ENCODE measurements around the gene GSTT2. TPM values are rescaled to one million over a fixed set of nuclear protein-coding genes. Genes with fewer than 3 reads are reported as not detected.
"Not testable (repeated sequence)": the region's sequence is repeated elsewhere in the genome, so short reads cannot be mapped to it uniquely, and the experiment has no call there.

The GSTT2 gene
- 1.1 TPM for total RNA-seq
- long read RNA-seq, partial matches to known transcripts, result 4 of 5 reads
- long read RNA-seq, other reads (novel, unspliced or antisense), result 1 of 5 reads

- H3K27me3 ChIP-seq; H3K4me1 ChIP-seq; H3K36me3 ChIP-seq; intact Hi-C loops (cut with DNase I); H3K9me3 ChIP-seq; H3K27ac ChIP-seq; DNase-seq; H3K4me3 ChIP-seq: not testable (repeated sequence)
- peak; percentile 95 for ATAC-seq
Measured at GRCh38 chr22:23979557-23980240, at the start of gene GSTT2. GSTT2 (plus strand) TSS chr22:23980134.

GRCh38 chr22:23938328-23939016, 41.5 kb upstream of the GSTT2 start:
- Histone ChIP-seq H3K36me3 (no peaks in the 10 kb centered on the region), H3K4me1 (no peaks in the 10 kb centered on the region), H3K9me3 (no peaks in the 10 kb centered on the region), H3K27me3 (no peaks in the 10 kb centered on the region), H3K4me3 (no peak overlapping the region), H3K27ac (peak overlapping the region; percentile 4)
- no peak for TF ChIP-seq CTCF (IDR thresholded peaks at IDR 0.05)
- ATAC-seq, result peak; percentile 89
- DNase-seq, result no peak
- intact Hi-C loops (cut with DNase I), result no loop called here

GRCh38 chr22:23939017-23939357, 40.9 kb upstream of the GSTT2 start:
- TF ChIP-seq CTCF (IDR thresholded peaks at IDR 0.05), result no peak
- Histone ChIP-seq H3K27ac (peak overlapping the region; percentile 4), H3K9me3 (no peaks in the 10 kb centered on the region), H3K27me3 (no peaks in the 10 kb centered on the region), H3K4me3 (no peak overlapping the region), H3K36me3 (no peaks in the 10 kb centered on the region), H3K4me1 (no peaks in the 10 kb centered on the region)
- DNase-seq, result no peak
- peak; percentile 8 for ATAC-seq
- intact Hi-C loops (cut with DNase I), result no loop called here

- H3K4me3 ChIP-seq; H3K27me3 ChIP-seq; H3K36me3 ChIP-seq; H3K9me3 ChIP-seq; DNase-seq; H3K4me1 ChIP-seq; H3K27ac ChIP-seq; ATAC-seq; intact Hi-C loops (cut with DNase I): not testable (repeated sequence)
Measured at GRCh38 chr22:23940166-23940565, 39.8 kb upstream of the GSTT2 start.

- DNase-seq; H3K27me3 ChIP-seq; H3K9me3 ChIP-seq; H3K4me1 ChIP-seq; intact Hi-C loops (cut with DNase I); H3K27ac ChIP-seq; H3K36me3 ChIP-seq; ATAC-seq; H3K4me3 ChIP-seq: not testable (repeated sequence)
Measured at GRCh38 chr22:23947391-23947790, 32.5 kb upstream of the GSTT2 start.

- H3K4me3 ChIP-seq; H3K9me3 ChIP-seq; H3K4me1 ChIP-seq; H3K36me3 ChIP-seq; H3K27me3 ChIP-seq; intact Hi-C loops (cut with DNase I); DNase-seq; ATAC-seq; H3K27ac ChIP-seq: not testable (repeated sequence)
Measured at GRCh38 chr22:23949764-23950163, 30.2 kb upstream of the GSTT2 start.

- H3K27me3 ChIP-seq; H3K4me3 ChIP-seq; H3K4me1 ChIP-seq; H3K9me3 ChIP-seq; H3K27ac ChIP-seq; intact Hi-C loops (cut with DNase I); H3K36me3 ChIP-seq; DNase-seq: not testable (repeated sequence)
- ATAC-seq, result peak; percentile 39
Measured at GRCh38 chr22:23951383-23951782, 28.6 kb upstream of the GSTT2 start.

- intact Hi-C loops (cut with DNase I), result not testable (repeated sequence)
Measured at GRCh38 chr22:23952794-23953405, 27.0 kb upstream of the GSTT2 start.

GRCh38 chr22:23953485-23953884, 26.4 kb upstream of the GSTT2 start:
- DNase-seq; ATAC-seq; H3K27me3 ChIP-seq; H3K4me1 ChIP-seq; intact Hi-C loops (cut with DNase I); H3K36me3 ChIP-seq; H3K27ac ChIP-seq; H3K9me3 ChIP-seq; H3K4me3 ChIP-seq: not testable (repeated sequence)

More at GRCh38 chr22:23952794-23953405, 27.0 kb upstream of the GSTT2 start:
- not testable (repeated sequence) for H3K36me3 ChIP-seq, H3K27me3 ChIP-seq, H3K4me3 ChIP-seq, DNase-seq, H3K9me3 ChIP-seq, H3K27ac ChIP-seq, ATAC-seq, H3K4me1 ChIP-seq

GRCh38 chr22:23954193-23954990, 25.5 kb upstream of the GSTT2 start:
- intact Hi-C loops (cut with DNase I); H3K36me3 ChIP-seq; DNase-seq: not testable (repeated sequence)

GRCh38 chr22:23954991-23955305, 25.0 kb upstream of the GSTT2 start:
- intact Hi-C loops (cut with DNase I); ATAC-seq: not testable (repeated sequence)

More at GRCh38 chr22:23954193-23954990, 25.5 kb upstream of the GSTT2 start:
- not testable (repeated sequence) for H3K27ac ChIP-seq, ATAC-seq, H3K4me1 ChIP-seq, H3K4me3 ChIP-seq, H3K9me3 ChIP-seq, H3K27me3 ChIP-seq

More at GRCh38 chr22:23954991-23955305, 25.0 kb upstream of the GSTT2 start:
- H3K36me3 ChIP-seq, H3K9me3 ChIP-seq, H3K27me3 ChIP-seq, DNase-seq, H3K4me1 ChIP-seq, H3K4me3 ChIP-seq, H3K27ac ChIP-seq: not testable (repeated sequence)

All from upper lobe of right lung (tissue), 1 donor.